Measurements from ENCODE around the gene CDC5L.

The CDC5L gene

GRCh38 chr6:44485601-44486401 is 98.3 kb downstream of the CDC5L start:
- Histone ChIP-seq H2AFZ (ENCODE audit: low read length) (no peak overlapping the region), H3K9me2 (replicated peaks; ENCODE audit: low read depth, low read length) (no peaks in the 10 kb centered on the region), H3F3A (ENCODE audit: low read depth) (no peaks in the 10 kb centered on the region), H3K27me3 (ENCODE audit: insufficient read depth, low read length, poor library complexity, severe bottlenecking) (peaks cover 8% of the 10 kb centered on the region), H3K36me3 (ENCODE audit: insufficient read depth, low read length) (no peaks in the 10 kb centered on the region), H3K79me2 (ENCODE audit: insufficient read depth, low read length) (no peaks in the 10 kb centered on the region), H3K4me2 (ENCODE audit: low read depth, low read length, poor library complexity, severe bottlenecking) (no peak overlapping the region), H3K9ac (ENCODE audit: low read depth, low read length, poor library complexity, severe bottlenecking) (no peak overlapping the region), H4K20me1 (ENCODE audit: insufficient read depth, low read length, poor library complexity, severe bottlenecking) (no peaks in the 10 kb centered on the region), H3K4me1 (ENCODE audit: insufficient read depth, low read length, poor library complexity, severe bottlenecking) (no peaks in the 10 kb centered on the region), H3K9me3 (ENCODE audit: insufficient read depth, low read depth, low read length) (no peaks in the 10 kb centered on the region), H3K4me3 (ENCODE audit: low read length, poor library complexity, severe bottlenecking) (no peak overlapping the region)
- no peak for TF ChIP-seq EZH2phosphoT487 (IDR thresholded peaks at IDR 0.05; ENCODE audit: borderline replicate concordance)
- TF ChIP-seq, protein P1, sequence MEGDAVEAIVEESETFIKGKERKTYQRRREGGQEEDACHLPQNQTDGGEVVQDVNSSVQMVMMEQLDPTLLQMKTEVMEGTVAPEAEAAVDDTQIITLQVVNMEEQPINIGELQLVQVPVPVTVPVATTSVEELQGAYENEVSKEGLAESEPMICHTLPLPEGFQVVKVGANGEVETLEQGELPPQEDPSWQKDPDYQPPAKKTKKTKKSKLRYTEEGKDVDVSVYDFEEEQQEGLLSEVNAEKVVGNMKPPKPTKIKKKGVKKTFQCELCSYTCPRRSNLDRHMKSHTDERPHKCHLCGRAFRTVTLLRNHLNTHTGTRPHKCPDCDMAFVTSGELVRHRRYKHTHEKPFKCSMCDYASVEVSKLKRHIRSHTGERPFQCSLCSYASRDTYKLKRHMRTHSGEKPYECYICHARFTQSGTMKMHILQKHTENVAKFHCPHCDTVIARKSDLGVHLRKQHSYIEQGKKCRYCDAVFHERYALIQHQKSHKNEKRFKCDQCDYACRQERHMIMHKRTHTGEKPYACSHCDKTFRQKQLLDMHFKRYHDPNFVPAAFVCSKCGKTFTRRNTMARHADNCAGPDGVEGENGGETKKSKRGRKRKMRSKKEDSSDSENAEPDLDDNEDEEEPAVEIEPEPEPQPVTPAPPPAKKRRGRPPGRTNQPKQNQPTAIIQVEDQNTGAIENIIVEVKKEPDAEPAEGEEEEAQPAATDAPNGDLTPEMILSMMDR (conservative IDR thresholded peaks at IDR 0.05; ENCODE audit: low read length): peak; percentile 27; the same call in 1 of the 2 replicates

- Histone ChIP-seq H3K4me2 (ENCODE audit: low read depth, low read length, poor library complexity, severe bottlenecking) (no peak overlapping the region), H3K4me1 (ENCODE audit: insufficient read depth, low read length, poor library complexity, severe bottlenecking) (no peaks in the 10 kb centered on the region), H3K4me3 (ENCODE audit: low read length, poor library complexity, severe bottlenecking) (no peak overlapping the region), H3K27me3 (ENCODE audit: insufficient read depth, low read length, poor library complexity, severe bottlenecking) (peaks cover 8% of the 10 kb centered on the region), H3K79me2 (ENCODE audit: insufficient read depth, low read length) (no peaks in the 10 kb centered on the region), H3K36me3 (ENCODE audit: insufficient read depth, low read length) (no peaks in the 10 kb centered on the region), H3K9ac (ENCODE audit: low read depth, low read length, poor library complexity, severe bottlenecking) (no peak overlapping the region), H2AFZ (ENCODE audit: low read length) (no peak overlapping the region), H3K9me2 (replicated peaks; ENCODE audit: low read depth, low read length) (no peaks in the 10 kb centered on the region), H4K20me1 (ENCODE audit: insufficient read depth, low read length, poor library complexity, severe bottlenecking) (no peaks in the 10 kb centered on the region), H3K9me3 (ENCODE audit: insufficient read depth, low read depth, low read length) (no peaks in the 10 kb centered on the region), H3F3A (ENCODE audit: low read depth) (no peaks in the 10 kb centered on the region)
- TF ChIP-seq, protein P1 (conservative IDR thresholded peaks at IDR 0.05; ENCODE audit: low read length): no peak
- TF ChIP-seq EZH2phosphoT487 (IDR thresholded peaks at IDR 0.05; ENCODE audit: borderline replicate concordance): no peak
Measured at GRCh38 chr6:44487002-44487401, 99.5 kb downstream of the CDC5L start.

DNA sequence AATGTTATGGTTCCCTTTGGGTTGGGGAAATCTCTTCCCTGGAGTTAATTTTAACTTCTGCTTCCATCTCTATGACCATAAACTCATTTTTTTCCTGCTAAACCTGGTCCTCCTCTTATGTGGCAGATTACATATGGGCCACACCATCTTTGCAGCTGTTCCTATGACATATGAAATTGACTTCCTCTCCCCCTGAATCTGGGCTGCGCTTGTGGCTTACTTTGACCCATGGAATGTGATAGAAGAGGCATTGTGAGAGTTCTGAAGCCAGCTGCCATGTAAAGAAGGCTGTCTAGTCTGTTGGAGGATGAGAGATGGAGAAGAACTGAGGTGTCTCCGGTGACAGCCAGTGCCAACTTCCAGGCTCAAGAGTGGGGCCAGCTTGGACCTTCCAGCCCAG is 100.1 kb downstream of the CDC5L start:
- Histone ChIP-seq H3K36me3 (ENCODE audit: insufficient read depth, low read length) (no peaks in the 10 kb centered on the region), H3K4me3 (ENCODE audit: low read length, poor library complexity, severe bottlenecking) (no peak overlapping the region), H3K4me2 (ENCODE audit: low read depth, low read length, poor library complexity, severe bottlenecking) (no peak overlapping the region)

More for the DNA sequence above, 100.1 kb downstream of the CDC5L start:
- TF ChIP-seq, protein P1 (conservative IDR thresholded peaks at IDR 0.05; ENCODE audit: low read length): no peak
- TF ChIP-seq EZH2phosphoT487 (IDR thresholded peaks at IDR 0.05; ENCODE audit: borderline replicate concordance): no peak
- peaks cover 8% of the 10 kb centered on the region for H3K27me3 ChIP-seq (ENCODE audit: insufficient read depth, low read length, poor library complexity, severe bottlenecking)
- H3K4me1 ChIP-seq (ENCODE audit: insufficient read depth, low read length, poor library complexity, severe bottlenecking): no peaks in the 10 kb centered on the region
- no peaks in the 10 kb centered on the region for H4K20me1 ChIP-seq (ENCODE audit: insufficient read depth, low read length, poor library complexity, severe bottlenecking)
- H2AFZ ChIP-seq (ENCODE audit: low read length): no peak overlapping the region
- H3K9ac ChIP-seq (ENCODE audit: low read depth, low read length, poor library complexity, severe bottlenecking): no peak overlapping the region
- H3K9me3 ChIP-seq (ENCODE audit: insufficient read depth, low read depth, low read length): no peaks in the 10 kb centered on the region
- no peaks in the 10 kb centered on the region for H3F3A ChIP-seq (ENCODE audit: low read depth)
- H3K79me2 ChIP-seq (ENCODE audit: insufficient read depth, low read length): no peaks in the 10 kb centered on the region
- no peaks in the 10 kb centered on the region for H3K9me2 ChIP-seq (replicated peaks; ENCODE audit: low read depth, low read length)
